PC-9 (cell line): ENCODE data around the gene DOCK4. TPM values are rescaled to one million over a fixed set of nuclear protein-coding genes. Genes with fewer than 3 reads are reported as not detected.

ENCODE experiments used
- BruUV-seq: library from RNA; stranded (reverse); fragments of 400-500 nt; replicated peaks from 2 replicates; lab custom pipeline; 2021; lab: Mats Ljungman, UMichigan
- CTCF ChIA-PET: fragments of 300-600 bp; sonication (Branson Sonifier 250); formaldehyde crosslinking; loops from one replicate; lab custom pipeline; 2022; ENCODE audit warnings: antibody characterized with exemption; lab: Charles Lee
- POLR2A ChIA-PET: fragments of 300-600 bp; sonication (Branson Sonifier 250); formaldehyde crosslinking; loops from one replicate; lab custom pipeline; 2022; ENCODE audit warnings: antibody characterized with exemption; ENCODE audit not compliant: unreplicated experiment; lab: Charles Lee
- DNase-seq, 2 experiments: peaks; one replicate each; pipeline versions ENCODE4 v3.0.0 to v3.0.0-alpha.2; 2015 to 2022; ENCODE audit warnings: mixed read lengths in 1 of 2
- H2AFZ ChIP-seq: fragments of 200-600 bp; sonication (generic); 2 replicates; pipeline ENCODE4 v1.8.1; 2017; ENCODE audit warnings: antibody characterized with exemption
- H3F3A ChIP-seq: fragments of 200-600 bp; sonication (generic); 2 replicates; pipeline ENCODE4 v1.8.1; 2017; ENCODE audit warnings: antibody characterized with exemption, mild to moderate bottlenecking, low read depth; ENCODE audit not compliant: insufficient read depth
- H3K27ac ChIP-seq: fragments of 200-600 bp; sonication (generic); 2 replicates; pipeline ENCODE4 v1.6.1; 2016; ENCODE audit warnings: mixed run types
- H3K27me3 ChIP-seq: fragments of 200-600 bp; sonication (generic); 2 replicates; pipeline ENCODE4 v1.6.1; 2016; ENCODE audit warnings: low read depth, mixed run types; ENCODE audit not compliant: insufficient read depth
- H3K36me3 ChIP-seq: fragments of 200-600 bp; sonication (generic); 2 replicates; pipeline ENCODE4 v1.6.1; 2016; ENCODE audit warnings: low read depth, mixed run types
- H3K4me1 ChIP-seq: fragments of 200-600 bp; sonication (generic); replicated peaks from 2 replicates; pipeline ENCODE4 v1.6.1; 2016; ENCODE audit warnings: mixed run types; ENCODE audit not compliant: insufficient read depth
- H3K4me2 ChIP-seq: fragments of 200-600 bp; sonication (generic); 2 replicates; pipeline ENCODE4 v1.6.1; 2017; ENCODE audit warnings: mixed run types
- H3K4me3 ChIP-seq: fragments of 200-600 bp; sonication (generic); 2 replicates; pipeline ENCODE4 v1.6.1; 2016; ENCODE audit warnings: mixed run types
- H3K79me2 ChIP-seq: fragments of 200-600 bp; sonication (generic); 2 replicates; pipeline ENCODE4 v1.6.1; 2017; ENCODE audit warnings: low read depth, mixed run types
- H3K9me2 ChIP-seq: fragments of 200-600 bp; sonication (generic); 2 replicates; pipeline ENCODE4 v1.8.1; 2017; ENCODE audit warnings: mild to moderate bottlenecking; ENCODE audit not compliant: insufficient read depth
- H3K9me3 ChIP-seq: fragments of 200-600 bp; sonication (generic); 2 replicates; pipeline ENCODE4 v1.8.1; 2016; ENCODE audit warnings: low read depth; ENCODE audit not compliant: insufficient read depth
- H4K20me1 ChIP-seq: fragments of 200-600 bp; sonication (generic); 2 replicates; pipeline ENCODE4 v1.8.1; 2017; ENCODE audit not compliant: insufficient read depth
- CTCF ChIP-seq: fragments of 200-600 bp; sonication (generic); conservative IDR thresholded peaks from 2 replicates; pipeline ENCODE4 v1.6.1; 2017; ENCODE audit warnings: mixed run types, antibody characterized with exemption, mild to moderate bottlenecking, moderate library complexity
- EZH2 ChIP-seq: fragments of 200-600 bp; sonication (generic); IDR thresholded peaks from 2 replicates; pipeline ENCODE4 v1.8.0; 2017; ENCODE audit warnings: antibody characterized with exemption, low read depth
- intact Hi-C: fragments of 100-400 bp; cut with micrococcal nuclease; formaldehyde crosslinking; loops from one replicate; pipeline ENCODE4 v1.10.0; 2022; ENCODE audit not compliant: unreplicated experiment
- total RNA-seq: library from RNA; stranded (reverse); gene quantifications from 2 replicates; pipeline ENCODE4 v1.2.3, GENCODE V29; 2021

DOCK4 gene
- total RNA-seq, 1 experiment from 2014 or later: 0.98 TPM

GRCh38 chr7:112140600-112140999, 65.6 kb downstream of the DOCK4 start:
- Histone ChIP-seq H2AFZ (no peak overlapping the region), H3K79me2 (no peaks in the 10 kb centered on the region), H3K36me3 (no peaks in the 10 kb centered on the region), H3F3A (no peaks in the 10 kb centered on the region), H4K20me1 (no peaks in the 10 kb centered on the region), H3K27me3 (no peaks in the 10 kb centered on the region), H3K27ac (no peak overlapping the region), H3K4me2 (no peak overlapping the region), H3K9me3 (no peaks in the 10 kb centered on the region), H3K9me2 (no peaks in the 10 kb centered on the region), H3K4me1 (no peaks in the 10 kb centered on the region), H3K4me3 (no peak overlapping the region)
- ChIA-PET POLR2A (no interaction called here), CTCF (no interaction called here)
- DNase-seq: no peak
- intact Hi-C loops: no loop called here
- BruUV-seq: no TSS peak
- TF ChIP-seq CTCF (no peak), EZH2 (no peak)

- no peak overlapping the region for H2AFZ ChIP-seq
- no peak overlapping the region for H3K4me2 ChIP-seq
- ChIA-PET POLR2A (no interaction called here), CTCF (no interaction called here)
- no peaks in the 10 kb centered on the region for H3F3A ChIP-seq
- no peak overlapping the region for H3K27ac ChIP-seq
- TF ChIP-seq EZH2 (no peak), CTCF (no peak)
- no peaks in the 10 kb centered on the region for H3K4me1 ChIP-seq
- H4K20me1 ChIP-seq: no peaks in the 10 kb centered on the region
- H3K79me2 ChIP-seq: no peaks in the 10 kb centered on the region
- H3K36me3 ChIP-seq: no peaks in the 10 kb centered on the region
- DNase-seq: no peak
- intact Hi-C loops: no loop called here
- H3K9me3 ChIP-seq: no peaks in the 10 kb centered on the region
- H3K9me2 ChIP-seq: no peaks in the 10 kb centered on the region
- no TSS peak for BruUV-seq
- H3K27me3 ChIP-seq: no peaks in the 10 kb centered on the region
- no peak overlapping the region for H3K4me3 ChIP-seq
Observed at GRCh38 chr7:112138938-112139337, 67.3 kb downstream of the DOCK4 start.

- H3K9me2 ChIP-seq: no peaks in the 10 kb centered on the region
- intact Hi-C loops: no loop called here
- H3K4me3 ChIP-seq: no peak overlapping the region
- no peak overlapping the region for H3K4me2 ChIP-seq
- CTCF ChIA-PET: no interaction called here
- H3K27me3 ChIP-seq: no peaks in the 10 kb centered on the region
- no peak overlapping the region for H3K27ac ChIP-seq
- no peaks in the 10 kb centered on the region for H3K79me2 ChIP-seq
- H3K9me3 ChIP-seq: no peaks in the 10 kb centered on the region
- no peaks in the 10 kb centered on the region for H3K4me1 ChIP-seq
- H4K20me1 ChIP-seq: no peaks in the 10 kb centered on the region
- BruUV-seq: no TSS peak
- no peaks in the 10 kb centered on the region for H3F3A ChIP-seq
- no peak for DNase-seq
- TF ChIP-seq CTCF: no peak
- no peak for TF ChIP-seq EZH2
- no peak overlapping the region for H2AFZ ChIP-seq
- POLR2A ChIA-PET: no interaction called here
- H3K36me3 ChIP-seq: no peaks in the 10 kb centered on the region
Observed at GRCh38 chr7:112138325-112138852, 67.8 kb downstream of the DOCK4 start.
